Measurements from ENCODE around the gene YPEL3.

The YPEL3 gene

DNA sequence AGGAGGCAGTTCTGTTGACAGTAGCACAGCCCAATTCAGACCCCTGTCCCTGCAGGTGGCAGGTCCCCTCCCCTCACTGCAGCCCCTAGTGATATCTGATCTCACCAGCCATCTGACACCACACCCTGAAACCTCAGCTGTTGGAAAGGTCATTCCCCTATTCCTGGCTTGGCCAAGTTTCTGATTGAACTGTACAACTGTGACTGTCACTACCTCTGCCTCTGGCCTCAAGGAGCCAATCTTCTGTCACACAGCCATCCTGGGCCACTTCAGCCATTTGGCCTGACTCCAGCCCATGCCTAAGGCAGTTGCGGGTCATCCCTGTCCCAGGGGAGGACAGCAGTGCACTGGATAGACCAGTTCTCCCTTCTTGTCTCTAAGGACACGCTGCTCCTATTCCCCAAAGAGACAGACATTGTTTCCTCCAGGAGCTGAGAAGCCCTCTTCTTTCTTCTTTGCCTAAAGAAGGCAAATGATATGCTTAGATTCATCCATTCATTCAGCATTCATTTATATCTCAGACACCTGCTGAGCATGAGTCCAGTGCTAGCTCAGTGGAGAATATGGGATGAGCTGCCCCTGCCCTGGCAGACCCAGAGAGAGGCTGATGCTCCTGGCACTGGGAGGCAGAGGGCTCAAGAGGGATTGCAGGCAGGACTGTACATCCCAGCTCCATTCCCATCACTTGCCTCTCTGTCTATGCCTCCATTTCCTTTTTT lies 35.0 kb downstream of the YPEL3 start:
- TF ChIP-seq CTBP1 (IDR thresholded peaks at IDR 0.05; ENCODE audit: borderline replicate concordance) (no peak), L3MBTL2 (conservative IDR thresholded peaks at IDR 0.05) (no peak), FOXK2 (IDR thresholded peaks at IDR 0.05) (no peak), ZNF384 (IDR thresholded peaks at IDR 0.05) (no peak), ELF4 (IDR thresholded peaks at IDR 0.05) (no peak), SP1 (IDR thresholded peaks at IDR 0.05) (no peak)
- TF ChIP-seq, protein P1, sequence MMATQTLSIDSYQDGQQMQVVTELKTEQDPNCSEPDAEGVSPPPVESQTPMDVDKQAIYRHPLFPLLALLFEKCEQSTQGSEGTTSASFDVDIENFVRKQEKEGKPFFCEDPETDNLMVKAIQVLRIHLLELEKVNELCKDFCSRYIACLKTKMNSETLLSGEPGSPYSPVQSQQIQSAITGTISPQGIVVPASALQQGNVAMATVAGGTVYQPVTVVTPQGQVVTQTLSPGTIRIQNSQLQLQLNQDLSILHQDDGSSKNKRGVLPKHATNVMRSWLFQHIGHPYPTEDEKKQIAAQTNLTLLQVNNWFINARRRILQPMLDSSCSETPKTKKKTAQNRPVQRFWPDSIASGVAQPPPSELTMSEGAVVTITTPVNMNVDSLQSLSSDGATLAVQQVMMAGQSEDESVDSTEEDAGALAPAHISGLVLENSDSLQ (IDR thresholded peaks at IDR 0.05) = no peak
- POLR2A ChIA-PET = interaction anchor here (1.1 to 7.3 kb wide), 6 partner anchors 7 to 32 kb away, joined by 4 to 155 read pairs (median 6); partner anchors contain the start of genes PPP4C, TBX6 and YPEL3
- CTCF ChIA-PET = interaction anchor here (0.6 to 1.3 kb wide), 3 partner anchors 21 to 31 kb away, joined by 3 to 6 read pairs (median 3); partner anchors contain the start of gene TBX6
- no peak for DNase-seq (ENCODE audit: extremely low spot score)

DNA sequence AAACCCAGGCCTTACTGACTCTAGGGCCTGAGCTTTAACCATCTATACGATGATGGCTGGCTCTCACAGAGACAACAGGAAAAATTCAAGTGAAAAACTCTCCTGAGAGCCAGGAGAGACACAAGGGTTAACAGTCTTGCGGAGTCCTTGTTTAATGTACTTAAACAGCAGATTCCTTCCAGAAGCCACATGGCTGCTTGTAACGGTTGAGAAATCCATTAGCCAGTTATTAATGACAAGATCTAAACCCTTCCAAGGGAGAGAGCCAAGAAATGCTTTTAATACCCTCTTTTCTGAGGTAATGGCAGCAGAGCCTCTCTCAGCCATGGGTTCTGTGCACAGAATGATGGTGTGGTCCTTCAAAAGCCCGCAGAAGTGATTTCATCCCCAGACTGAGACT lies 35.7 kb downstream of the YPEL3 start:
- TF ChIP-seq ARNT (IDR thresholded peaks at IDR 0.05) (no peak), SUZ12 (IDR thresholded peaks at IDR 0.05) (no peak), TARDBP (IDR thresholded peaks at IDR 0.05) (no peak), ZNF384 (IDR thresholded peaks at IDR 0.05) (no peak), HDGF (IDR thresholded peaks at IDR 0.05; ENCODE audit: borderline replicate concordance) (no peak), BHLHE40 (IDR thresholded peaks at IDR 0.05; ENCODE audit: borderline replicate concordance) (no peak), FOXA1 (IDR thresholded peaks at IDR 0.05) (no peak), CTBP1 (IDR thresholded peaks at IDR 0.05; ENCODE audit: borderline replicate concordance) (no peak), FOXM1 (IDR thresholded peaks at IDR 0.05; ENCODE audit: borderline replicate concordance) (no peak), L3MBTL2 (conservative IDR thresholded peaks at IDR 0.05) (no peak), SP1 (IDR thresholded peaks at IDR 0.05) (no peak), ELF4 (IDR thresholded peaks at IDR 0.05) (no peak), LEF1 (IDR thresholded peaks at IDR 0.05; ENCODE audit: borderline replicate concordance) (no peak)
- TF ChIP-seq, protein P1 (IDR thresholded peaks at IDR 0.05) = no peak
- no peak for DNase-seq (ENCODE audit: extremely low spot score)
- ChIA-PET CTCF (no interaction called here), POLR2A (interaction anchor here (1.1 to 7.3 kb wide), 5 partner anchors 10 to 33 kb away, joined by 3 to 155 read pairs (median 4); partner anchors contain the start of genes PPP4C, TBX6 and YPEL3)

DNA sequence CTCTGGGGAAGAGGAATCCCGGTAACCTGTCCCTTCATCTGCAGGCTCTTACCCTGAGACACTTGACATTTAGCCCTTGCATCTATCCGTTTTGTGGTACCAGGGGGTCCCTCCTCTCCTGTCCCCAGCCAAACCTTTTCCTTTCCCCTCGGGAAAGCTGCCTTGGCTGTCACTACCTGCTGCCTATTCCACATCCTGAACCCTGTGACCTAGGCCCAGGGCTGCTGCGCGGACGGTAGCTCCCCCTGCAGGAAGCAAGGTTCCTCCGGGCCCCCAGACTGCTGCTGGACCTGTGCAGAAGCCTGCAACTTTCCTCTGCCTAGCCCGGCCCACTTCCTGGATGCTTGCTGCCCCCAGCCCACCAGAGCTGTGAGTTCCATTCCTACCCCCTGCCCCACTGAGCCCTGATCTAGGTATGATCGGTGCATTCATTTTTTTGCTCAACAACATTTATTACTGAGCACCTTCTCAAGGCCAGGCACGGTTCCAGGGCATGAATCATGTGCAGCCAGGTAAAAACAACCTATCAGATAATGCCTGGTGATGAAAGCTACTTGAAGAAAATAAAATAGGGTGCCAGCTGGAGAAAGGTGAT lies 41.0 kb downstream of the YPEL3 start:
- POLR2A ChIA-PET = interaction anchor here (1.0 to 4.3 kb wide), 6 partner anchors 9 to 353 kb away, joined by 3 to 115 read pairs (median 4); partner anchors contain the start of genes ALDOA and ZNF771
- peak; percentile 79 for DNase-seq (ENCODE audit: extremely low spot score)
- CTCF ChIA-PET = interaction anchor here (0.6 to 2.6 kb wide), 12 partner anchors 8 to 221 kb away, joined by 3 to 20 read pairs (median 6); partner anchors contain the start of genes ALDOA and TBX6
- TF ChIP-seq FOXM1 (IDR thresholded peaks at IDR 0.05; ENCODE audit: borderline replicate concordance) (no peak), ELF4 (IDR thresholded peaks at IDR 0.05) (no peak), FOXA1 (IDR thresholded peaks at IDR 0.05) (no peak), BHLHE40 (IDR thresholded peaks at IDR 0.05; ENCODE audit: borderline replicate concordance) (no peak), ZNF384 (IDR thresholded peaks at IDR 0.05) (no peak), CTBP1 (IDR thresholded peaks at IDR 0.05; ENCODE audit: borderline replicate concordance) (no peak), HDGF (IDR thresholded peaks at IDR 0.05; ENCODE audit: borderline replicate concordance) (no peak), LEF1 (IDR thresholded peaks at IDR 0.05; ENCODE audit: borderline replicate concordance) (no peak), SUZ12 (IDR thresholded peaks at IDR 0.05) (no peak), FOXK2 (IDR thresholded peaks at IDR 0.05) (no peak), L3MBTL2 (conservative IDR thresholded peaks at IDR 0.05) (no peak), NFRKB (IDR thresholded peaks at IDR 0.05) (no peak), ARNT (IDR thresholded peaks at IDR 0.05) (no peak), TARDBP (IDR thresholded peaks at IDR 0.05) (no peak), SP1 (IDR thresholded peaks at IDR 0.05) (no peak)
- TF ChIP-seq, protein P1 (IDR thresholded peaks at IDR 0.05) = no peak

DNA sequence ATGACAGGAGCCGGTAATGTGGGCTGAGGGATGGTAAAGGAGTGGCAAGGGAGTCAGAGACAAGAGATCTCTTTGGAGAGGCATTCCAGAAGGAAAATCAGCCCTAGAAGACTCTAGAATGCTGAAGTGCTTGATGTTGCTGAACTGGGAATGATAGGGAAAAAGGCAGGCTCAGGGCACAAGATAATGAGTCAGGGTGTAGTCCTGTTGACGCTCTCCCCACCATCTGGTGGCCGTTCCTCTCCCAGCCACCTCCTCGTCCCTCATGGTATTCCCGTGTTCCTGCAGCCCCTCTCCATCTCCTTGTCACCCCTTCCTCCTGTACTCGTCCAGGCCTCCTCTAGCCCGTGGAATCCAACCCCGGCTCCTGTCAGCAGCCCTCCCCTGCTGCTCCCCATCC lies 41.6 kb downstream of the YPEL3 start:
- POLR2A ChIA-PET = interaction anchor here (0.9 to 4.3 kb wide), 6 partner anchors 10 to 38 kb away, joined by 3 to 115 read pairs (median 4); partner anchors contain the start of gene ALDOA
- no peak for DNase-seq (ENCODE audit: extremely low spot score)
- no peak for TF ChIP-seq NFRKB (IDR thresholded peaks at IDR 0.05)
- TF ChIP-seq, protein P1 (IDR thresholded peaks at IDR 0.05) = no peak
- CTCF ChIA-PET = interaction anchor here (0.6 to 2.6 kb wide), 13 partner anchors 9 to 220 kb away, joined by 3 to 20 read pairs (median 6); partner anchors contain the start of genes ALDOA and TBX6

DNA sequence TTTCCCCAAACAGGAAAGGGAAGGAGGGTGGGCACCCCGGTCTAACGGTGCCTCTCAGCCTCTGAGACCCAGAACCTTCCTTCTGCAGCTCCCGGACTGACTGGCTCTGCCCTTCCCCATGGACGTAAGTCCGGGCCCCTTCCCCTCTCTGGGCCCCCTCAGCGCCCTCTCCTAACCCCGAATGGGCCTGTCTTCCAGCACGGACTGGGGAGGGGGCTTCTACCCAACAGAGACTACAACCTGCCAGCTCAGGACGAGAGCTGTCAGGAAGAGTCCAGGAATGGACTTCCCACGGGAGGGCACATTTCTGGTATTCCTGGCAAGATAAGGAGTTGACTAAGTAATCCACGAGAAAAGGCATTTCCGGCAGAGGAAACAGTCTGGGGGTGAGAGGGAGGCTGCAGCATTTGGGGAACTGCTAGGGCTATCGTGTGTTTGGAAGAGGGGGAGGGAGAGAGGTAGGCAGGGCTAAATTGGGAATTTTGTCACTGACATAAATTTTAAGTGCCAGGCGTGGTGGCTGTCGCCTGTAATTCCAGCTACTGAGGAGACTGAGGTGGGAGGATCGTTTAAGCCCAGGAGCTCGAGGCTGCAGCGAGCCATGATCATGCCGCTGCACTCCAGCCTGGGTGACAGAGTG lies 42.5 kb downstream of the YPEL3 start:
- ChIA-PET CTCF (interaction anchor here (0.6 to 2.6 kb wide), 7 partner anchors 10 to 39 kb away, joined by 3 to 20 read pairs (median 4); partner anchors contain the start of genes ALDOA and TBX6), POLR2A (interaction anchor here (0.7 to 4.3 kb wide), 14 partner anchors 10 to 376 kb away, joined by 3 to 115 read pairs (median 4); partner anchors contain the start of genes ALDOA, ASPHD1, DCTPP1 and PPP4C)
- TF ChIP-seq ARNT (IDR thresholded peaks at IDR 0.05) = no peak
- TF ChIP-seq, protein P1 (IDR thresholded peaks at IDR 0.05) = peak; percentile 89
- DNase-seq (ENCODE audit: extremely low spot score) = no peak

Data from HEK293T (cell line).